ENCODE results near the gene ATXN7. TPM values are rescaled to one million over a fixed set of nuclear protein-coding genes. Genes with fewer than 3 reads are reported as not detected.

ATXN7 gene
- total and polyA plus RNA-seq, 2 of the 13 experiments (the other 11 are each of a cell fraction or from before 2014, with no cell fraction given) = 13.8 to 20.0 TPM

DNA sequence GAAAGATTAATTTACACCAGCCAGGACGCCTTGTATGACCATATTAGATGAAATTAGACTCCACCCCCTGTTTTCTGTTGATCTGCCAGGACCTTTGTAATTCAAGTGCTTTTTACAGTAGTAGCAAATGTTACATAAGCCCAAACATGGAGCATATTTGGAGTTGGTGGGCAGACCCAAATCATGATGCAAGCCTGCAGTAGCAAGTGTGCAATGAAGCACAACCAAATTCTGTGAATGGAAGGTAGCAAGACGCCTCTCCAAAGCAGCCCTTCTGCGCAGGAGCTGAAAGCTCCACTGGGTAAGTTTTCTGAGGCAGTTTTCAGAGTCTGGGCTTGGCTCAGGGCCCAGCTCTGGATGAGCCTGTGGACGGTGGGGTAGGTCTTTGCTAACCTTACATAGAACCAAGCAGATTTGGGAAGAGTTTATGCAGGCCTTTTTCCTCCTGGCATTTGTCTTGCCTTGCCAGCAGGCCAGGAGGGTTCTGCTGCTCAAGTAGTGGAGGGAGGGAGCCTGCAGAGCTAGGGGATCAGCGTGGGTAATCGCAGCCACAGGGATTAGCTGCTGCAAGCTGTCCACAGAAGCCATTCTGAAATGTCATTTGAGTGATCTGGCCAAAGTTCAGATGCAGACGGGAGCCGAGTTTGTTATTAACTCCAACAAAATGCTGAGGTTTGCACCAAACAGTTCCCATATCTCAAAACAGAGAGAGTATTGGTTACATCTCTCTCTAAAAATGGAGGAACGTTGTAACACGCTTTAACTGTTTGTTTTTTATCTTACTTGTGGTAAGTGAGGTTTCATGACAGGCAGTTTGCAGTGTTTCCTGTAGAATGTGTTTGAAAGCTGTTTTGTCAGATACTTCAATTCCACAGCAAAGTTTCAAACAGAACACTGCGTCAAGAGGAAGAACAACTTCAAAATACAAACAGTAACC lies 104.3 kb downstream of the ATXN7 start (continued):
- TF ChIP-seq, protein P1, sequence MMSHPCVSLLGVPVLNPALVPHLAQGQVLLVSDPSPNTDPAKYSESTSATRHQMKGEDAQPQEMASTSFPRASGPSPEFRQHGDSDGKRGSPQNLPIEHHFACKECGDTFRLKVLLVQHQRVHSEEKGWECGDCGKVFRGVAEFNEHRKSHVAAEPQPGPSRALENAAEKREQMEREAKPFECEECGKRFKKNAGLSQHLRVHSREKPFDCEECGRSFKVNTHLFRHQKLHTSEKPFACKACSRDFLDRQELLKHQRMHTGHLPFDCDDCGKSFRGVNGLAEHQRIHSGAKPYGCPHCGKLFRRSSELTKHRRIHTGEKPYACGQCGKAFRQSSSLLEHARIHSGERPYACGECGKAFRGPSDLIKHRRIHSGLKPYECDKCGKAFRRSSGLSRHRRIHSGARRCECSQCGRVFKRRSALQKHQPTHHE (CRISPR knock-in tag; IDR thresholded peaks at IDR 0.05; ENCODE audit: borderline replicate concordance) = peak; percentile 63; the same call in 1 of the 2 replicates
- TF ChIP-seq, protein P2, sequence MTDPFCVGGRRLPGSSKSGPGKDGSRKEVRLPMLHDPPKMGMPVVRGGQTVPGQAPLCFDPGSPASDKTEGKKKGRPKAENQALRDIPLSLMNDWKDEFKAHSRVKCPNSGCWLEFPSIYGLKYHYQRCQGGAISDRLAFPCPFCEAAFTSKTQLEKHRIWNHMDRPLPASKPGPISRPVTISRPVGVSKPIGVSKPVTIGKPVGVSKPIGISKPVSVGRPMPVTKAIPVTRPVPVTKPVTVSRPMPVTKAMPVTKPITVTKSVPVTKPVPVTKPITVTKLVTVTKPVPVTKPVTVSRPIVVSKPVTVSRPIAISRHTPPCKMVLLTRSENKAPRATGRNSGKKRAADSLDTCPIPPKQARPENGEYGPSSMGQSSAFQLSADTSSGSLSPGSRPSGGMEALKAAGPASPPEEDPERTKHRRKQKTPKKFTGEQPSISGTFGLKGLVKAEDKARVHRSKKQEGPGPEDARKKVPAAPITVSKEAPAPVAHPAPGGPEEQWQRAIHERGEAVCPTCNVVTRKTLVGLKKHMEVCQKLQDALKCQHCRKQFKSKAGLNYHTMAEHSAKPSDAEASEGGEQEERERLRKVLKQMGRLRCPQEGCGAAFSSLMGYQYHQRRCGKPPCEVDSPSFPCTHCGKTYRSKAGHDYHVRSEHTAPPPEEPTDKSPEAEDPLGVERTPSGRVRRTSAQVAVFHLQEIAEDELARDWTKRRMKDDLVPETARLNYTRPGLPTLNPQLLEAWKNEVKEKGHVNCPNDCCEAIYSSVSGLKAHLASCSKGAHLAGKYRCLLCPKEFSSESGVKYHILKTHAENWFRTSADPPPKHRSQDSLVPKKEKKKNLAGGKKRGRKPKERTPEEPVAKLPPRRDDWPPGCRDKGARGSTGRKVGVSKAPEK (CRISPR knock-in tag; IDR thresholded peaks at IDR 0.05; ENCODE audit: borderline replicate concordance) = no peak
- TF ChIP-seq ZNF577 (CRISPR knock-in tag; IDR thresholded peaks at IDR 0.05; ENCODE audit: borderline replicate concordance, low read depth) (no peak), PCBP2 (optimal IDR thresholded peaks at IDR 0.05; ENCODE audit: low read depth, low read length, poor library complexity, severe bottlenecking) (no peak), HOXA5 (CRISPR knock-in tag; IDR thresholded peaks at IDR 0.05) (peak; percentile 51; the same call in 1 of the 2 replicates), FLYWCH1 (CRISPR knock-in tag; IDR thresholded peaks at IDR 0.05) (no peak), ZNF724P (CRISPR knock-in tag; IDR thresholded peaks at IDR 0.05; ENCODE audit: borderline replicate concordance) (no peak), SAP130 (CRISPR knock-in tag; IDR thresholded peaks at IDR 0.05; ENCODE audit: low read depth) (peak; percentile 78), NRL (CRISPR knock-in tag; IDR thresholded peaks at IDR 0.05; ENCODE audit: borderline replicate concordance) (no peak)
- TF ChIP-seq, protein P3, sequence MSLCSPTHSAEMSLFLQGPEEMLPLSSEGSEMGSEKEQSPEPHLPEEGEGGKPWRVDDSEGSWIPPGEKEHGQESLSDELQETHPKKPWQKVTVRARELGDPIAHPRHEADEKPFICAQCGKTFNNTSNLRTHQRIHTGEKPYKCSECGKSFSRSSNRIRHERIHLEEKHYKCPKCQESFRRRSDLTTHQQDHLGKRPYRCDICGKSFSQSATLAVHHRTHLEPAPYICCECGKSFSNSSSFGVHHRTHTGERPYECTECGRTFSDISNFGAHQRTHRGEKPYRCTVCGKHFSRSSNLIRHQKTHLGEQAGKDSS (CRISPR knock-in tag; IDR thresholded peaks at IDR 0.05; ENCODE audit: borderline replicate concordance, low read depth) = no peak
- TF ChIP-seq, protein P4, sequence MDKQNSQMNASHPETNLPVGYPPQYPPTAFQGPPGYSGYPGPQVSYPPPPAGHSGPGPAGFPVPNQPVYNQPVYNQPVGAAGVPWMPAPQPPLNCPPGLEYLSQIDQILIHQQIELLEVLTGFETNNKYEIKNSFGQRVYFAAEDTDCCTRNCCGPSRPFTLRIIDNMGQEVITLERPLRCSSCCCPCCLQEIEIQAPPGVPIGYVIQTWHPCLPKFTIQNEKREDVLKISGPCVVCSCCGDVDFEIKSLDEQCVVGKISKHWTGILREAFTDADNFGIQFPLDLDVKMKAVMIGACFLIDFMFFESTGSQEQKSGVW (CRISPR knock-in tag; IDR thresholded peaks at IDR 0.05; ENCODE audit: borderline replicate concordance) = no peak
- TF ChIP-seq, protein P5, sequence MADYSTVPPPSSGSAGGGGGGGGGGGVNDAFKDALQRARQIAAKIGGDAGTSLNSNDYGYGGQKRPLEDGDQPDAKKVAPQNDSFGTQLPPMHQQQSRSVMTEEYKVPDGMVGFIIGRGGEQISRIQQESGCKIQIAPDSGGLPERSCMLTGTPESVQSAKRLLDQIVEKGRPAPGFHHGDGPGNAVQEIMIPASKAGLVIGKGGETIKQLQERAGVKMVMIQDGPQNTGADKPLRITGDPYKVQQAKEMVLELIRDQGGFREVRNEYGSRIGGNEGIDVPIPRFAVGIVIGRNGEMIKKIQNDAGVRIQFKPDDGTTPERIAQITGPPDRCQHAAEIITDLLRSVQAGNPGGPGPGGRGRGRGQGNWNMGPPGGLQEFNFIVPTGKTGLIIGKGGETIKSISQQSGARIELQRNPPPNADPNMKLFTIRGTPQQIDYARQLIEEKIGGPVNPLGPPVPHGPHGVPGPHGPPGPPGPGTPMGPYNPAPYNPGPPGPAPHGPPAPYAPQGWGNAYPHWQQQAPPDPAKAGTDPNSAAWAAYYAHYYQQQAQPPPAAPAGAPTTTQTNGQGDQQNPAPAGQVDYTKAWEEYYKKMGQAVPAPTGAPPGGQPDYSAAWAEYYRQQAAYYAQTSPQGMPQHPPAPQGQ (CRISPR knock-in tag; IDR thresholded peaks at IDR 0.05; ENCODE audit: borderline replicate concordance) = no peak
- TF ChIP-seq, protein P6, sequence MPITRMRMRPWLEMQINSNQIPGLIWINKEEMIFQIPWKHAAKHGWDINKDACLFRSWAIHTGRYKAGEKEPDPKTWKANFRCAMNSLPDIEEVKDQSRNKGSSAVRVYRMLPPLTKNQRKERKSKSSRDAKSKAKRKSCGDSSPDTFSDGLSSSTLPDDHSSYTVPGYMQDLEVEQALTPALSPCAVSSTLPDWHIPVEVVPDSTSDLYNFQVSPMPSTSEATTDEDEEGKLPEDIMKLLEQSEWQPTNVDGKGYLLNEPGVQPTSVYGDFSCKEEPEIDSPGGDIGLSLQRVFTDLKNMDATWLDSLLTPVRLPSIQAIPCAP (CRISPR knock-in tag; IDR thresholded peaks at IDR 0.05; ENCODE audit: low read depth) = no peak
- TF ChIP-seq, protein P7, sequence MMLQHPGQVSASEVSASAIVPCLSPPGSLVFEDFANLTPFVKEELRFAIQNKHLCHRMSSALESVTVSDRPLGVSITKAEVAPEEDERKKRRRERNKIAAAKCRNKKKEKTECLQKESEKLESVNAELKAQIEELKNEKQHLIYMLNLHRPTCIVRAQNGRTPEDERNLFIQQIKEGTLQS (CRISPR knock-in tag; IDR thresholded peaks at IDR 0.05) = no peak
- TF ChIP-seq, protein P8, sequence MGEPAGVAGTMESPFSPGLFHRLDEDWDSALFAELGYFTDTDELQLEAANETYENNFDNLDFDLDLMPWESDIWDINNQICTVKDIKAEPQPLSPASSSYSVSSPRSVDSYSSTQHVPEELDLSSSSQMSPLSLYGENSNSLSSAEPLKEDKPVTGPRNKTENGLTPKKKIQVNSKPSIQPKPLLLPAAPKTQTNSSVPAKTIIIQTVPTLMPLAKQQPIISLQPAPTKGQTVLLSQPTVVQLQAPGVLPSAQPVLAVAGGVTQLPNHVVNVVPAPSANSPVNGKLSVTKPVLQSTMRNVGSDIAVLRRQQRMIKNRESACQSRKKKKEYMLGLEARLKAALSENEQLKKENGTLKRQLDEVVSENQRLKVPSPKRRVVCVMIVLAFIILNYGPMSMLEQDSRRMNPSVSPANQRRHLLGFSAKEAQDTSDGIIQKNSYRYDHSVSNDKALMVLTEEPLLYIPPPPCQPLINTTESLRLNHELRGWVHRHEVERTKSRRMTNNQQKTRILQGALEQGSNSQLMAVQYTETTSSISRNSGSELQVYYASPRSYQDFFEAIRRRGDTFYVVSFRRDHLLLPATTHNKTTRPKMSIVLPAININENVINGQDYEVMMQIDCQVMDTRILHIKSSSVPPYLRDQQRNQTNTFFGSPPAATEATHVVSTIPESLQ (CRISPR knock-in tag; conservative IDR thresholded peaks at IDR 0.05) = no peak

Data from HepG2 (cell line).